Esophagus squamous epithelium (tissue), 4 donors: Measurements from ENCODE around the gene VTCN1.

Experiments used
- CTCF ChIP-seq, 6 experiments: fragments of 450-650 bp in 4 of 6; fragments of 200-600 bp in 2 of 6; sonication (generic) in 2 of 6; IDR thresholded peaks; one replicate each; pipeline ENCODE4 v1.5.1; 2016 to 2019; ENCODE audit warnings: antibody characterized with exemption in 6 of 6, mild to moderate bottlenecking in 4 of 6, moderate library complexity in 4 of 6
- POLR2A ChIP-seq, 4 donors: fragments of 450-650 bp; IDR thresholded peaks; one replicate each; pipeline ENCODE4 v1.6.1; 2017; ENCODE audit warnings: antibody characterized with exemption in 4 of 4, mild to moderate bottlenecking in 4 of 4, moderate library complexity in 3 of 4

DNA sequence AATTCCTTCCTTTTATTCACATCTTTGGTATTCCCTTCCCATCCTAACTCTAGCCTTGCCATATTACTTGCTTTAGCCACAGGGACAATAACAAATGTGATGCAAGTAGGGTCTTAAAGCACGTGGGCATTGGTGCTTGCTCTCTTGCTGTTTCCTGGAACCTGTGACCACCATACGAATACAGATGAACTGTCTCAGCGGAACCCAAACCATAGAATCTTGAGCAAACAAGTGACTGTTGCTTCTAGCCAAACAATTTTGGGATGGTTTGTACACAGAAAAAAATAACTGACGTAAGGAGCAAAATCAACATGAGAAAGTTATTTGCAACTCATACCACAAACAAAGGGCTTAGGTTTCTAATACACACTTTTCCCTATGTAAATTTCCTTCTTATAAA lies 15.2 kb upstream of the VTCN1 start:
- TF ChIP-seq CTCF (IDR thresholded peaks at IDR 0.05) (no peak), POLR2A (IDR thresholded peaks at IDR 0.05) (no peak)
